Measurements from ENCODE around the gene DES.

The DES gene

GRCh38 chr2:219395609-219396008 lies 22.6 kb upstream of the DES start:
- TF ChIP-seq CTCF (IDR thresholded peaks at IDR 0.05), result no peak

DNA sequence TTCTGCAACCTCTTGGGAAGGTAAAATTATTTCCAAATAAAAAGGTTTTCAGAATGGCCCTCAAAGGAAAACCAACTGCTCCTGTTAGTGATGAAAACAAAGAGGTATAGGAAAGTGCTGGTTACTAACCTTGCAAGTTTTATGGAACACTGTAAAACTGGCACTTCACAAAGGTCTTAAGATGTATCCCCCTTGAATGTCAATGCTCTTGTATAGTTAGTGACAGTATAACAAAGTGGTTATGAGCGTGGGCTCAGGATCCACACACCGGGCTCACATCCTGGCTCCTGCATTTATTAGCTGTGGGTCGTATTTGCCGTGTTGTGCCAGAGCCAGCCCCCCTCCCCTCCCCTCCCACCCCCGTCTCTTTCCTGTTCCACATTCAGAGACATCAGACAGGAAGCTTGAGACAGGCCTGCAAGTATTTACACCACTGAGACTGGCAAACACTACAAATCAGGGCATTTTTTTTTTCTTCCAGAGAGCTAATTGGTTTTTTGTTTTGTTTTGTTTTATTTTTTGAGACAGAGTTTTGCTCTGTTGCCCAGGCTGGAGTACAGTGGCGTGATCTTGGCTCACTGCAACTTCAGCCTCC lies 21.2 kb upstream of the DES start:
- TF ChIP-seq CTCF (IDR thresholded peaks at IDR 0.05), result no peak

DNA sequence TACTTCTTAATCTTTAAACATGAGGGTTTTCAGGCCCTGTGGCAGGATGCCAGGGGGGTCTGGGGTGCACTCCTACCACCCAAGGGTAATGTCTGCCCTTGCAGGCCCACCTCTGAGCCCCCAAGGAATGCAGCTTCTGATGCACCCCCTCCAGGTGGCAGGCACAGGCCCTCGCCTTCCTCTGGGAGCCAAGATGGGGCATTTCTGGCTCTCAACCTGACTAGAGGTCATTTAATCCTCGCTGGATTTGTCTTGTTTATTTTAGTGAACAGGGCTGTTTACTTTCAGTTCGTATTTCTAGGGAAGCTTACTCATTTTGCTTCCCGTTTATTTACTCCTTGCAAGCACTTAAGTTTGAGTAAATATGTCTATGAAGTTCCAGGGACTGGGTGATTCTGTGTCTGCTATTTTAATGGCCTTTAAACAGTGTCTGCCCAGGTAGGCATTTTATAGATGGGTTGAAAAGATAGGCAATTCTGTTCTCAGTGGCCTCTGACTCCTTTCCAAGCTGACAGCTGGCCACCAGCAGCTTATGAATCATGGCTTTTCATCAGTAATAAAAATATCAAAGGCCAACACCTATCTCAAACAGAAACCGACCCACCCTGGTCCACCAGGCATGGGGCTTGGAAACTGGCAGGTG lies 19.3 kb upstream of the DES start:
- TF ChIP-seq CTCF (IDR thresholded peaks at IDR 0.05), result no peak

DNA sequence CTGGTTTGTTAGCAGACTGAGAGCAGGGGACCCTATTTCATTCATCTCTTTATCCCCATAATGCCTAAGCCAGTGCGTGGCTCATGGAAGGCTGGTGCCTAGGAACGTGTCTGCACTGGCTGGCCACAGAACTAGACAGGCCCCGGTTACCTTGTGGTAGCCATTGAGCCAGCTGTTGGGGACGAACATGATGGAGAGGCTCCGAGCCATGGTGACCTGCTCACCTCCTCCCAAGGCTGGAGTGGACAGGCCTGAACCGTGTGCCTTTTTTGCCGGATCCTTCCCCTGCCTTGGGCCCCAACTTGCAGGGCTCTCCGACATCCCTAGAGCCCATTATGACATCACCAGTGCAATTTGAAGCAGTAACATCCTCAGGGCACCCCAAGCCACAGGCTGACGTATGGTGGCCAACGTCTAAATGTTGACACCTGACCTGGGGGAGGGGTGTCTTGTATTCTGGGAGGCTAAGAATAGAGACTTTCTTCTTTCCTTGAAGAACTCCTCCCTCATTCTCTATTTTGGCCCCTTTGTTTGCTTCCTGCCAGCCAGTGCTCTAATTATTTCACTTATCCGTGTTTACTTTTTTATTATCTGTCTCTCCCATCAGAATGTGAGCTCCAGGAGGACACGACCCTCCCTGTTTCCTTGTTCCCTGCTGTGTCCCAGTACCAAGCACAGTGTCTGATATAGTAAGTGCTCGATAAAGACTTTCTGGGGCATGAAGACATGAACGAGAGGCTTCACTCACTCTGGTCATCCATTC lies 18.3 kb upstream of the DES start:
- no peak for TF ChIP-seq CTCF (IDR thresholded peaks at IDR 0.05)

GRCh38 chr2:219400562-219400961 lies 17.6 kb upstream of the DES start:
- no peak for TF ChIP-seq CTCF (IDR thresholded peaks at IDR 0.05)

DNA sequence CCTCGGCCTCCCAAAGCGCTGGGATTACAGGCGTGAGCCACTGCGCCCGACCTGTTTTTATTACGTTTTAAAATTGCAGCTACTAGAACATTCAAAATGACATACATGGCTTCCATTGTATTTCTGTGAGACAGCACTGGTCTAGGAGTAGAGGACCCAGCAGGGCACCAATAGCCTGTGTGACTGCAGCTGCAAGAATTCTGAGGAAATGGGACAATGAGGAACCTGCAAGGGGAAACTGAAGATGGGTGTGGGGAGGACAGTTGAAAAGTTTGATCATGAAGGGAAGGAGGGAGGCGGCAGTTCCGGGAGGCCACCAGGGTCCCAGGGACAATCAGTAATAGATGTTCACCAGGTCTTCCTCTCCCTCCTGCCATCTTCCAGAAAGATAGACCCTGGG lies 16.6 kb upstream of the DES start:
- TF ChIP-seq CTCF (IDR thresholded peaks at IDR 0.05), result no peak

GRCh38 chr2:219402665-219403515 lies 15.3 kb upstream of the DES start:
- peak; percentile 91 for TF ChIP-seq CTCF (IDR thresholded peaks at IDR 0.05)

All from LNCAP (cell line).